SK-N-SH (cell line): ENCODE measurements around the gene FCMR.
A peak's percentile ranks its signal among the peaks of the same experiment; 100 is the strongest.

Experiments used
- TCF12 ChIP-seq: IDR thresholded peaks from 2 replicates; pipeline ENCODE4 v1.4.0; 2012
- TF ChIP-seq, protein P1 (sequence below): fragments of 200-600 bp; sonication (generic); IDR thresholded peaks from 2 replicates; pipeline ENCODE4 v1.6.1; 2017; ENCODE audit warnings: antibody characterized with exemption, mild to moderate bottlenecking, moderate library complexity

- TF ChIP-seq TCF12 = no peak
- TF ChIP-seq, protein P1, sequence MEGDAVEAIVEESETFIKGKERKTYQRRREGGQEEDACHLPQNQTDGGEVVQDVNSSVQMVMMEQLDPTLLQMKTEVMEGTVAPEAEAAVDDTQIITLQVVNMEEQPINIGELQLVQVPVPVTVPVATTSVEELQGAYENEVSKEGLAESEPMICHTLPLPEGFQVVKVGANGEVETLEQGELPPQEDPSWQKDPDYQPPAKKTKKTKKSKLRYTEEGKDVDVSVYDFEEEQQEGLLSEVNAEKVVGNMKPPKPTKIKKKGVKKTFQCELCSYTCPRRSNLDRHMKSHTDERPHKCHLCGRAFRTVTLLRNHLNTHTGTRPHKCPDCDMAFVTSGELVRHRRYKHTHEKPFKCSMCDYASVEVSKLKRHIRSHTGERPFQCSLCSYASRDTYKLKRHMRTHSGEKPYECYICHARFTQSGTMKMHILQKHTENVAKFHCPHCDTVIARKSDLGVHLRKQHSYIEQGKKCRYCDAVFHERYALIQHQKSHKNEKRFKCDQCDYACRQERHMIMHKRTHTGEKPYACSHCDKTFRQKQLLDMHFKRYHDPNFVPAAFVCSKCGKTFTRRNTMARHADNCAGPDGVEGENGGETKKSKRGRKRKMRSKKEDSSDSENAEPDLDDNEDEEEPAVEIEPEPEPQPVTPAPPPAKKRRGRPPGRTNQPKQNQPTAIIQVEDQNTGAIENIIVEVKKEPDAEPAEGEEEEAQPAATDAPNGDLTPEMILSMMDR = peak; percentile 18; the same call in 1 of the 2 replicates
Measured at GRCh38 chr1:206878456-206878855, 43.3 kb downstream of the FCMR start.
